ENCODE data around the gene AKT3.

The AKT3 gene

DNA sequence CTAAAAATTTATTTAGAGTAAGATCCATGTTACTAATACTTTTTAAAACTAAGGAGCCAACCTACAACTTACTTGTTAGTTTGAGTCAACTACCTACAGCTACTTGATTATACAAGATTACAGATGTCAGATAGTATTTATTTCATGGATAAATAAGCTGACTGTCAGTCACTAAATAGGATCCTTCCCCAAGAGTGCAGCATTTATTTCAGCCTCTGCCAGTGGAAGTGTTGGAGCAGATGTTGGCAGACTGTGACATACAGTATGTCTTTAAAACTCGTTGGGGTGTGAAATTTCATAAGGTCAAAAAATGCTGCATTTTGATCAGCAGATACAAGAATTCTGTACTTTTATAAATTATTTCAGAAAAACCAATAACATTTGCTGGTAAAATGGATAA lies 156.2 kb downstream of the AKT3 start:
- no peak overlapping the region for H3K4me2 ChIP-seq (ENCODE audit: low read length)
- H3K4me1 ChIP-seq (ENCODE audit: control insufficient read depth, low read length), result no peaks in the 10 kb centered on the region
- no peaks in the 10 kb centered on the region for H3K9me3 ChIP-seq (ENCODE audit: control insufficient read depth, insufficient read depth, low read length)
- no peak overlapping the region for H3K27ac ChIP-seq (ENCODE audit: low read depth, low read length)
- 0 out of 2 replicates have a peak, but pooled peaks cover 5% of the 10 kb centered on the region for H3K27me3 ChIP-seq (ENCODE audit: control insufficient read depth, low read length)
- no peaks in the 10 kb centered on the region for H4K20me1 ChIP-seq (ENCODE audit: control insufficient read depth, insufficient read depth, low read depth, low read length)
- H3K36me3 ChIP-seq (ENCODE audit: control insufficient read depth, low read length), result no peaks in the 10 kb centered on the region
- no peak for TF ChIP-seq EZH2phosphoT487 (IDR thresholded peaks at IDR 0.05; ENCODE audit: borderline replicate concordance, low read length)
- TF ChIP-seq, protein P1, sequence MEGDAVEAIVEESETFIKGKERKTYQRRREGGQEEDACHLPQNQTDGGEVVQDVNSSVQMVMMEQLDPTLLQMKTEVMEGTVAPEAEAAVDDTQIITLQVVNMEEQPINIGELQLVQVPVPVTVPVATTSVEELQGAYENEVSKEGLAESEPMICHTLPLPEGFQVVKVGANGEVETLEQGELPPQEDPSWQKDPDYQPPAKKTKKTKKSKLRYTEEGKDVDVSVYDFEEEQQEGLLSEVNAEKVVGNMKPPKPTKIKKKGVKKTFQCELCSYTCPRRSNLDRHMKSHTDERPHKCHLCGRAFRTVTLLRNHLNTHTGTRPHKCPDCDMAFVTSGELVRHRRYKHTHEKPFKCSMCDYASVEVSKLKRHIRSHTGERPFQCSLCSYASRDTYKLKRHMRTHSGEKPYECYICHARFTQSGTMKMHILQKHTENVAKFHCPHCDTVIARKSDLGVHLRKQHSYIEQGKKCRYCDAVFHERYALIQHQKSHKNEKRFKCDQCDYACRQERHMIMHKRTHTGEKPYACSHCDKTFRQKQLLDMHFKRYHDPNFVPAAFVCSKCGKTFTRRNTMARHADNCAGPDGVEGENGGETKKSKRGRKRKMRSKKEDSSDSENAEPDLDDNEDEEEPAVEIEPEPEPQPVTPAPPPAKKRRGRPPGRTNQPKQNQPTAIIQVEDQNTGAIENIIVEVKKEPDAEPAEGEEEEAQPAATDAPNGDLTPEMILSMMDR (IDR thresholded peaks at IDR 0.05; ENCODE audit: low read depth, low read length, poor library complexity, severe bottlenecking), result no peak
- no peaks in the 10 kb centered on the region for H3K9me2 ChIP-seq (replicated peaks; ENCODE audit: control insufficient read depth, low read length)
- no peak overlapping the region for H3K4me3 ChIP-seq (ENCODE audit: low read length)
- no peaks in the 10 kb centered on the region for H3K79me2 ChIP-seq (ENCODE audit: control insufficient read depth, low read length)
- H3F3A ChIP-seq (ENCODE audit: control insufficient read depth, insufficient read depth), result no peaks in the 10 kb centered on the region

DNA sequence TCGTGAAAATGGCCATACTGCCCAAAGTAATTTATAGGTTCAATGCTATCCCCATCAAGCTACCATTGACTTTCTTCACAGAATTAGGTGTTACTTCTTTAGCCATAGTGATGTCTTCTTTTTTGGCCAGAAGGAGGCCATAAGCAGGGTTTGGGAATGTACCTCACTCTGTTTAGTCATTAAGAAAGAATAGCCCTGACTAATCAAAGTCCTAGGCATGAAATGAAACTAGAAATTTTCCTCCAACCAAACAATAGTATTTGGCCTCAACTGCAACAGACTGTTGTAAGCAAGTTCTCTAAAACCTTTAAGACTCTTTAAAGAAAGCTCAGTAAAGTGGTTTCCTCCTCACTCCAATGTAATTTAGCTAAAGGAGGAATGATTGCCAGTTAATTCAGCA lies 163.9 kb downstream of the AKT3 start:
- no peaks in the 10 kb centered on the region for H3K36me3 ChIP-seq (ENCODE audit: control insufficient read depth, low read length)
- H4K20me1 ChIP-seq (ENCODE audit: control insufficient read depth, insufficient read depth, low read depth, low read length), result no peaks in the 10 kb centered on the region
- H3K79me2 ChIP-seq (ENCODE audit: control insufficient read depth, low read length), result no peaks in the 10 kb centered on the region
- no peak overlapping the region for H3K4me3 ChIP-seq (ENCODE audit: low read length)
- no peak overlapping the region for H3K4me2 ChIP-seq (ENCODE audit: low read length)
- H3K4me1 ChIP-seq (ENCODE audit: control insufficient read depth, low read length), result no peaks in the 10 kb centered on the region
- no peak overlapping the region for H3K27ac ChIP-seq (ENCODE audit: low read depth, low read length)
- TF ChIP-seq, protein P1 (IDR thresholded peaks at IDR 0.05; ENCODE audit: low read depth, low read length, poor library complexity, severe bottlenecking), result no peak
- TF ChIP-seq EZH2phosphoT487 (IDR thresholded peaks at IDR 0.05; ENCODE audit: borderline replicate concordance, low read length), result no peak
- no peaks in the 10 kb centered on the region for H3K27me3 ChIP-seq (ENCODE audit: control insufficient read depth, low read length)
- no peaks in the 10 kb centered on the region for H3F3A ChIP-seq (ENCODE audit: control insufficient read depth, insufficient read depth)
- H3K9me3 ChIP-seq (ENCODE audit: control insufficient read depth, insufficient read depth, low read length), result no peaks in the 10 kb centered on the region
- no peaks in the 10 kb centered on the region for H3K9me2 ChIP-seq (replicated peaks; ENCODE audit: control insufficient read depth, low read length)

DNA sequence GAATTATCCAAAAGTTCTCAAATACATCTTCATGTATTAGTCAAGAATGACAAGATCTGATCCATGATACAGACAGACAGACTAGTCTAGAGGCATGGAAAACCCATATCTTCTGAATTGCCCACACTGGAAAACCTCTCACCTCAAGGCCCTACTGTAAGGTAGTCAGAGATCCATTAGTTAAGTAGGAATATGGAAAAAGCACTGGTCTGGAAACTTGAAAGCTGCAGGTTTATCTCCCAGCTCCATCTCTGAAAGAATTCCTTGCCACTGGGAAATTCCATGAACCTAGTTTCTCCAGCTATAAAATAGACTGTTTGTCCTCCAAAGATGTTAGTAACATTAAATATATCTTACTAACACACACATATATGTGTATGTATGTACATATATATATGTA lies 169.2 kb downstream of the AKT3 start:
- Histone ChIP-seq H3F3A (ENCODE audit: control insufficient read depth, insufficient read depth) (no peaks in the 10 kb centered on the region), H3K9me2 (replicated peaks; ENCODE audit: control insufficient read depth, low read length) (no peaks in the 10 kb centered on the region), H4K20me1 (ENCODE audit: control insufficient read depth, insufficient read depth, low read depth, low read length) (no peaks in the 10 kb centered on the region), H3K9me3 (ENCODE audit: control insufficient read depth, insufficient read depth, low read length) (no peaks in the 10 kb centered on the region), H3K79me2 (ENCODE audit: control insufficient read depth, low read length) (no peaks in the 10 kb centered on the region), H3K4me2 (ENCODE audit: low read length) (no peak overlapping the region), H3K27me3 (ENCODE audit: control insufficient read depth, low read length) (no peaks in the 10 kb centered on the region), H3K36me3 (ENCODE audit: control insufficient read depth, low read length) (no peaks in the 10 kb centered on the region), H3K27ac (ENCODE audit: low read depth, low read length) (no peak overlapping the region), H3K4me3 (ENCODE audit: low read length) (no peak overlapping the region), H3K4me1 (ENCODE audit: control insufficient read depth, low read length) (no peaks in the 10 kb centered on the region)
- TF ChIP-seq EZH2phosphoT487 (IDR thresholded peaks at IDR 0.05; ENCODE audit: borderline replicate concordance, low read length), result no peak
- TF ChIP-seq, protein P1 (IDR thresholded peaks at IDR 0.05; ENCODE audit: low read depth, low read length, poor library complexity, severe bottlenecking), result no peak
